Natural killer cell (primary cell): ENCODE measurements around the gene RGS9. TPM values are rescaled to one million over a fixed set of nuclear protein-coding genes. Genes with fewer than 3 reads are reported as not detected.

Source experiments
- ATAC-seq, 3 donors: fragments of 150-1000 bp in 2 of 3; fragments of 200-7000 bp in 1 of 3; cut with Tn5 transposase; 1 replicate in 1 of 3; 2 replicates in 2 of 3; pipeline ENCODE4 v1.10.0; 2021; ENCODE audit warnings: mild to moderate bottlenecking in 2 of 3, moderate library complexity in 2 of 3
- DNase-seq, 2 donors: peaks; one replicate each; pipeline versions ENCODE4 v3.0.0 to v3.0.0-alpha.2; 2013 to 2021; ENCODE audit warnings: mixed read lengths in 1 of 2
- H3K27ac ChIP-seq: one replicate; pipeline ENCODE4 v1.5.1; 2013; ENCODE audit warnings: mild to moderate bottlenecking, low read length
- H3K27me3 ChIP-seq: one replicate; pipeline ENCODE4 v1.6.1; 2013; ENCODE audit warnings: low read length; ENCODE audit not compliant: control insufficient read depth, insufficient read depth
- H3K36me3 ChIP-seq: one replicate; pipeline ENCODE4 v1.6.1; 2013; ENCODE audit warnings: low read length; ENCODE audit not compliant: control insufficient read depth, insufficient read depth
- H3K4me1 ChIP-seq: one replicate; pipeline ENCODE4 v1.6.1; 2013; ENCODE audit warnings: low read length; ENCODE audit not compliant: control insufficient read depth, insufficient read depth
- H3K4me3 ChIP-seq: one replicate; pipeline ENCODE4 v1.5.1; 2013; ENCODE audit warnings: low read length
- H3K9me3 ChIP-seq: one replicate; pipeline ENCODE4 v1.6.1; 2013; ENCODE audit warnings: low read length; ENCODE audit not compliant: control insufficient read depth, insufficient read depth
- H3K27ac Mint-ChIP-seq, 2 donors: one replicate each; pipeline ENCODE4 v1.8.0; 2022; ENCODE audit warnings: mild to moderate bottlenecking in 2 of 2, mixed read lengths in 2 of 2, moderate library complexity in 1 of 2
- H3K27me3 Mint-ChIP-seq, 2 donors: one replicate each; pipeline ENCODE4 v1.8.0; 2022; ENCODE audit warnings: low read depth in 2 of 2, mixed read lengths in 2 of 2
- H3K36me3 Mint-ChIP-seq: one replicate; pipeline ENCODE4 v1.8.0; 2022; ENCODE audit warnings: mixed read lengths
- H3K4me1 Mint-ChIP-seq, 2 donors: one replicate each; pipeline ENCODE4 v1.8.0; 2022; ENCODE audit warnings: mixed read lengths in 2 of 2
- H3K4me3 Mint-ChIP-seq: one replicate; pipeline ENCODE4 v1.8.0; 2022; ENCODE audit warnings: mild to moderate bottlenecking, moderate library complexity, mixed read lengths
- H3K9me3 Mint-ChIP-seq, 2 donors: one replicate each; pipeline ENCODE4 v1.8.0; 2022; ENCODE audit warnings: mixed read lengths in 2 of 2
- CTCF ChIP-seq: fragments of 200-600 bp; IDR thresholded peaks from one replicate; pipeline ENCODE4 v1.8.0; 2022; ENCODE audit warnings: antibody characterized with exemption
- WGBS: methylation state at CpG from one replicate; pipeline ENCODE4 v1.1.7; 2013; ENCODE audit warnings: missing lambda C conversion rate; ENCODE audit not compliant: insufficient coverage; 5-methylcytosine and 5-hydroxymethylcytosine counted together
- intact Hi-C: fragments of 100-400 bp; cut with micrococcal nuclease; formaldehyde crosslinking; loops from one replicate; pipeline ENCODE4 v1.14.2; 2022
- total RNA-seq, 4 donors: library from RNA; stranded (reverse); fragments of 120-200 nt in 1 of 4; gene quantifications; one replicate each; pipeline versions ENCODE4 v1.2.3 to v1.2.4, GENCODE V29; 2013 to 2022

Gene RGS9
- total RNA-seq, 3 donors from 2014 or later (not counting 1 experiment from before 2014, with no cell fraction given) = 25.0 to 47.3 (median 37.2) TPM

- WGBS = 100% methylated on average over 2 of the region's 2 CpGs
- no peak for DNase-seq
- peaks cover 0 to 5% of the 10 kb centered on the region in 2 donors for H3K4me1 Mint-ChIP-seq
- no peaks in the 10 kb centered on the region for H3K36me3 Mint-ChIP-seq
- no peaks in the 10 kb centered on the region for H3K9me3 Mint-ChIP-seq
- H3K4me3 Mint-ChIP-seq = no peak overlapping the region
- H3K27me3 Mint-ChIP-seq = peaks cover 25 to 36% of the 10 kb centered on the region in 2 donors
- Histone ChIP-seq H3K9me3 (no peaks in the 10 kb centered on the region), H3K4me1 (no peaks in the 10 kb centered on the region), H3K27ac (no peak overlapping the region), H3K27me3 (peaks cover 3% of the 10 kb centered on the region), H3K4me3 (no peak overlapping the region), H3K36me3 (no peaks in the 10 kb centered on the region)
- intact Hi-C loops = no loop called here
- ATAC-seq = no peak
- TF ChIP-seq CTCF = no peak
- no peak overlapping the region for H3K27ac Mint-ChIP-seq
Measured at GRCh38 chr17:65268832-65269231, 131.7 kb downstream of the RGS9 start.

- Mint-ChIP-seq H3K27me3 (peaks cover 23 to 40% of the 10 kb centered on the region in 2 donors), H3K4me3 (no peak overlapping the region), H3K4me1 (peaks cover 0 to 2% of the 10 kb centered on the region in 2 donors), H3K27ac (no peak overlapping the region), H3K36me3 (no peaks in the 10 kb centered on the region), H3K9me3 (no peaks in the 10 kb centered on the region)
- intact Hi-C loops = no loop called here
- no peak for ATAC-seq
- Histone ChIP-seq H3K27ac (no peak overlapping the region), H3K4me1 (no peaks in the 10 kb centered on the region), H3K4me3 (no peak overlapping the region), H3K36me3 (no peaks in the 10 kb centered on the region), H3K9me3 (no peaks in the 10 kb centered on the region), H3K27me3 (peaks cover 3% of the 10 kb centered on the region)
- no peak for DNase-seq
- 57% methylated on average over 23 of the region's 23 CpGs for WGBS
- TF ChIP-seq CTCF = no peak
Measured at GRCh38 chr17:65270499-65271253, 133.5 kb downstream of the RGS9 start.

- intact Hi-C loops = no loop called here
- Histone ChIP-seq H3K4me1 (no peaks in the 10 kb centered on the region), H3K36me3 (no peaks in the 10 kb centered on the region), H3K27ac (no peak overlapping the region), H3K9me3 (no peaks in the 10 kb centered on the region), H3K27me3 (no peaks in the 10 kb centered on the region), H3K4me3 (no peak overlapping the region)
- H3K36me3 Mint-ChIP-seq = no peaks in the 10 kb centered on the region
- ATAC-seq (no peak), DNase-seq (no peak)
- peaks cover 21 to 40% of the 10 kb centered on the region in 2 donors for H3K27me3 Mint-ChIP-seq
- no peaks in the 10 kb centered on the region for H3K9me3 Mint-ChIP-seq
- no peak overlapping the region for H3K4me3 Mint-ChIP-seq
- no peak for TF ChIP-seq CTCF
- no peaks in the 10 kb centered on the region for H3K4me1 Mint-ChIP-seq
- WGBS = 86% methylated on average over 4 of the region's 4 CpGs
- H3K27ac Mint-ChIP-seq = no peak overlapping the region
Measured at GRCh38 chr17:65271296-65271695, 134.1 kb downstream of the RGS9 start.

Other genes starting within 250 kb of the RGS9 start
- gene LRRC37A3, start 217.9 kb upstream of the RGS9 start, total RNA-seq = 10 to 100 TPM in 2 of 3 donors, 1 to 10 TPM in 1; 7.8 to 22.7 (median 10.5) TPM
- gene GNA13, start 80.6 kb upstream of the RGS9 start, total RNA-seq = 100 to 1,000 TPM; 151 to 165 (median 161) TPM